Ectodermal cell (in vitro differentiated cells): ENCODE data around the gene PGAM2.
"Not testable (repeated sequence)": the region's sequence is repeated elsewhere in the genome, so short reads cannot be mapped to it uniquely, and the experiment has no call there.

Experiments
- H3K27ac ChIP-seq: 2 replicates; pipeline ENCODE4 v1.7.0; 2013; ENCODE audit warnings: mild to moderate bottlenecking, low read depth, low read length; ENCODE audit not compliant: insufficient read depth, poor library complexity, severe bottlenecking
- H3K27me3 ChIP-seq: 2 replicates; pipeline ENCODE4 v1.7.0; 2013; ENCODE audit warnings: mild to moderate bottlenecking, low read length; ENCODE audit not compliant: insufficient read depth, control insufficient read depth, poor library complexity, severe bottlenecking
- H3K36me3 ChIP-seq: one replicate; pipeline ENCODE4 v1.7.0; 2013; ENCODE audit warnings: low read length; ENCODE audit not compliant: control insufficient read depth, insufficient read depth
- H3K4me1 ChIP-seq: one replicate; pipeline ENCODE4 v1.7.0; 2013; ENCODE audit warnings: low read length; ENCODE audit not compliant: control insufficient read depth, insufficient read depth
- H3K4me3 ChIP-seq: 2 replicates; pipeline ENCODE4 v1.7.0; 2013; ENCODE audit warnings: low read depth, low read length, control low read depth; ENCODE audit not compliant: insufficient read depth
- H3K9me3 ChIP-seq: 2 replicates; pipeline ENCODE4 v1.7.0; 2013; ENCODE audit warnings: mild to moderate bottlenecking, low read length, moderate library complexity; ENCODE audit not compliant: control insufficient read depth
- WGBS, 2 experiments: methylation state at CpG; one replicate each; pipeline ENCODE4 v1.1.7; 2013; ENCODE audit warnings: missing lambda C conversion rate in 2 of 2; 5-methylcytosine and 5-hydroxymethylcytosine counted together

Gene PGAM2

DNA sequence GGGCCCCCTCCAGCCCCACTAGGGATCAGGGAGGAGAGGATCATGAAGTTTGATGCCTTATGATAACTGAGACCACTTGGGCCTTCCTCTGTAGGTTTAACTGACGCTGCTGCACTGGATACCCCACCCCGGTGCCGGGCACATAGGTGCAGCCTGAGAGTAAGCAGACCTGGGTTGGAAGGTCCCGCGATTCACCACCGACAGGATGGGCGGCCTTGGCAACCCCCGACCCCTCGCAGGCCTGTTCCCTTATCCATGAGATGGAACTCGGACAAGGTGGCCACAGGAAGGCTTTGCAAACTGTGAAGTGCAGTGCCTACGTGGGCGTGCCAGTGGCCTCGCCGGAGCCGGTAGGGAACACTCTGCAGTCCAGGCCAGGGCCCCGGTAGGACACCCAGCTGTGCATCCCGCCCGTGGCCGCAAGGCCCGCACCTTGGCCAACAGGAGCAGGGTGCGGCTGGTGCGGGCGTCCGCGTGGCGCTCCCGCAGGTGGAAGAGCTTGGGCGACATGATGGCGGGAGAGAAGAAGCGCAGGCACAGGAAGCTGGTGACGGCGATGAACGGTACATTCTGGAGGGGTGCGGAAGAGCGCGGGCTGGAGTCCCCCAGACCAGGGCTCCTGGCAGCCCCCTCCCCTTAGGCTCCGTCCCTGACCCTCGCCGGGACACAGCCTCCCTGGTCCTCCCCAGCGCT is 25.4 kb downstream of the PGAM2 start:
- not testable (repeated sequence) for H3K4me1 ChIP-seq, H3K36me3 ChIP-seq, H3K27ac ChIP-seq, H3K9me3 ChIP-seq
- WGBS, 2 experiments = 22 to 26% methylated on average over 11 to 16 of the region's 40 CpGs
- Histone ChIP-seq H3K4me3 (peak overlapping the region; percentile 18), H3K27me3 (peaks cover 29% of the 10 kb centered on the region)

- WGBS, 2 experiments = 2 to 6% methylated on average over 11 to 12 of the region's 26 CpGs
- not testable (repeated sequence) for H3K27ac ChIP-seq
Measured at GRCh38 chr7:44038961-44039558, 26.3 kb downstream of the PGAM2 start.

DNA sequence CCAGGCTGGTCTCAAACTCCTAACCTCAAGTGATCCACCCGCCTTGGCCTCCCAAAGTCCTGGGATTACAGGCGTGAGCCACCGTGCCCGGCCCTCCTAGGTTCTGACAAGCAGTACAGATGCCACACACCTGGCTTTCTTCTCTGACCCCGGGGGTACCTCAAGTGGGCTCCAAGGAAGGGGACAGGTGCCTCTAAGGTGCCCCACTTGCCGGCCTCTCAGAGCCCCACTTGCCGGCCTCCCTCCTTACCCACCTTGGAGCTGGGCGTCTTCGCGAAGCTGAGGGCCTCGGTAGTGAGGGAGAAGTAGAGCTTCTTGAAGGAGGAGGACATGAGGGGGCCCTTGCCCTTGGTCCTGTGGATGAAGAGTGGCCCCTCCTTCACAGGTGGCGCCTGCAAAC is 26.8 kb downstream of the PGAM2 start:
- not testable (repeated sequence) for H3K36me3 ChIP-seq, H3K4me1 ChIP-seq, H3K4me3 ChIP-seq, H3K9me3 ChIP-seq, H3K27ac ChIP-seq
- 67 to 80% methylated on average over 1 of the region's 12 CpGs for WGBS, 2 experiments
- H3K27me3 ChIP-seq = peaks cover 29% of the 10 kb centered on the region

More at GRCh38 chr7:44038961-44039558, 26.3 kb downstream of the PGAM2 start:
- not testable (repeated sequence) for H3K36me3 ChIP-seq, H3K4me3 ChIP-seq, H3K4me1 ChIP-seq, H3K9me3 ChIP-seq
- peaks cover 29% of the 10 kb centered on the region for H3K27me3 ChIP-seq

DNA sequence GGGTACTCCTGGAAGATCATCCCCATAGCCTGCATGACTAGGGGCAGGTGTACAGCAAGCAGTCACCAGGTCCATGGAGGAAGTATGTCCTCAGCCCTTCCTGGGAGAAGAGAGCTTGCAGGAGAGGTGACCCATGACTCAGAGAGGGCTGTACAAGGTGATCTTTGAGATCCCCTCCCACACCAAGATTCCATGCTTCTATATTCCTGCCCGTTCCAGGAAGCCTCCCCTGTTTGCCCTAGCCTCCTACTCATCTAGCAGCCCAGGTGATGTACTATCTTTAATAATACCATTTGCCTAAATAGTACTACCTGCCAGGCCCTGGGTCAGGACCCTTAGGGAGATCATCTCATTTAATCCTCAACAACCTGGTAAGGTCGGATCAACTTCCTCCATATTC is 27.4 kb downstream of the PGAM2 start:
- H3K36me3 ChIP-seq, H3K9me3 ChIP-seq, H3K4me1 ChIP-seq, H3K27ac ChIP-seq, H3K4me3 ChIP-seq: not testable (repeated sequence)
- WGBS, 2 experiments = 83 to 84% methylated on average over 1 of the region's 2 CpGs
- peaks cover 29% of the 10 kb centered on the region for H3K27me3 ChIP-seq

DNA sequence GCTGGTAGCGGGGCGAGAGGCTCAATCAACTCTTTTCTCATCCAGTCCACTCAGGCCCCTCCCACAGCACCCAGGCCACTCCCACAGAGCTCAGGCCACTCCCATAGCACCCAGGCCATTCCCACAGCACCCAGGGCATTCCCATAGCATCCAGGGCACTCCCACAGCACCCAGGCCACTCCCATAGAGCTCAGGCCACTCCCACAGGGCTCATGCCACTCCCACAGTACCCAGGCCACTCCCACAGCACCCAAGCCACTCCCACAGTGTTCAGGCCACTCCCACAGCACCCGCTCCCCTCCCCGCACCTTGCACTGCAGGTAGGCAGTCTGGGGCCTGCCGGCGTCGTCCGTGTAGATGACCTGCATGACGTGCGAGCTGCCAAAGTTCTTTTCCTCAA is 29.0 kb downstream of the PGAM2 start:
- H3K36me3 ChIP-seq, H3K4me1 ChIP-seq, H3K27ac ChIP-seq, H3K9me3 ChIP-seq, H3K4me3 ChIP-seq: not testable (repeated sequence)
- peaks cover 16% of the 10 kb centered on the region for H3K27me3 ChIP-seq
- WGBS, 2 experiments = 53 to 72% methylated on average over 8 of the region's 10 CpGs

- not testable (repeated sequence) for H3K36me3 ChIP-seq, H3K4me1 ChIP-seq, H3K27ac ChIP-seq, H3K9me3 ChIP-seq, H3K4me3 ChIP-seq, H3K27me3 ChIP-seq
- 83 to 85% methylated on average over 12 to 14 of the region's 18 CpGs for whole genome bisulfite sequencing, 2 experiments
Measured at GRCh38 chr7:44033971-44034844, 31.2 kb downstream of the PGAM2 start.

- not testable (repeated sequence) for H3K4me1 ChIP-seq, H3K36me3 ChIP-seq, H3K4me3 ChIP-seq, H3K9me3 ChIP-seq, H3K27ac ChIP-seq, H3K27me3 ChIP-seq
- 91 to 94% methylated on average over 5 of the region's 6 CpGs for WGBS, 2 experiments
Measured at GRCh38 chr7:44032031-44032430, 33.3 kb downstream of the PGAM2 start.

DNA sequence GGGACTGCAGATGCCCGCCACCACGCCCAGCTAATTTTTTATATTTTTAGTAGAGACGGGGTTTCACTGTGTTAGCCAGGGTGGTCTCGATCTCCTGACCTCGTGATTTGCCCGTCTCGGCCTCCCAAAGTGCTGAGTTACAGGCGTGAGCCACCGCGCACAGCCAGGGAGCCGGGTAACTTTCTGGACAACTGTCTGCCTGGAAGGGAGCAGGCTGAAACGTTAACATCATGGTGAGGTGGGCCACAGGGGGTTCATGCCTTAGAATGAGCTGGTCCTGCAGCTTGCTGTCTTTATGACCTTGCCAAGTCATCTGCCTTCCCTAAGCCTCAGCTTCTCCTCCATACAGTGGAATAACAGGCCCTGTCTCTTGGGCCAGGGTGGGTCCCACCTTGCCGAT is 34.0 kb downstream of the PGAM2 start:
- H3K4me3 ChIP-seq, H3K27ac ChIP-seq, H3K4me1 ChIP-seq, H3K36me3 ChIP-seq, H3K27me3 ChIP-seq, H3K9me3 ChIP-seq: not testable (repeated sequence)
- 89% methylated on average over 12 of the region's 13 CpGs for WGBS, 2 experiments

DNA sequence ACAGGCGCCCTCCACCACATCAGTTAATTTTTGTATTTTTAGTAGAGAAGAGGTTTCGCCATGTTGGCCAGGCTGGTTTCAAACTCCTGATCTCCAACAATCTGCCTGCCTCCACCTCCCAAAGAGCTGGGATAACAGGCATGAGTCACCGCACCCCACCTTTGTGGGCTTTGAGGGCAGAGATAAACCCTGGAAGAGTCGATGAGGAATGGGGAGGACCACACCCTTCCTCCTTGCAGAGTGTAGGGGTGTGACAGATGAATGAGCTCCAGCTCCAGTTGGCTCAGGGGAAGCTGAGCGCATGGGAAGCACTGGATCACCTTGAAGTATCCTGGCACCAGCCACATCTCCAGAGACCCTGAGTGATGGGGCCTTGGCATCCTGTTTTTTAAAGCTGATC is 35.3 kb downstream of the PGAM2 start:
- WGBS, 2 experiments = no CpG with 5 or more reads among the region's 5 CpGs
- H3K27me3 ChIP-seq, H3K27ac ChIP-seq, H3K36me3 ChIP-seq, H3K9me3 ChIP-seq, H3K4me3 ChIP-seq, H3K4me1 ChIP-seq: not testable (repeated sequence)

GRCh38 chr7:44029433-44029832 is 35.9 kb downstream of the PGAM2 start:
- H3K4me3 ChIP-seq, H3K27me3 ChIP-seq, H3K27ac ChIP-seq, H3K4me1 ChIP-seq, H3K36me3 ChIP-seq, H3K9me3 ChIP-seq: not testable (repeated sequence)
- 91% methylated on average over 4 of the region's 11 CpGs; no CpG with 5 or more reads in 1 of the 2 experiments for WGBS, 2 experiments
